Loucy (cell line): ENCODE results near the gene KLHDC4.

Experiments used
- H2AFZ ChIP-seq: fragments of 200-600 bp; sonication (generic); 2 replicates; pipeline ENCODE4 v1.6.0; 2016; ENCODE audit warnings: antibody characterized with exemption, mild to moderate bottlenecking, low read length, moderate library complexity
- H3F3A ChIP-seq: fragments of 200-600 bp; 2 replicates; pipeline ENCODE4 v1.6.0; 2016; ENCODE audit warnings: antibody characterized with exemption, low read depth, mild to moderate bottlenecking
- H3K27me3 ChIP-seq: fragments of 200-600 bp; sonication (generic); 2 replicates; pipeline ENCODE4 v1.6.1; 2014; ENCODE audit warnings: low read length, mild to moderate bottlenecking; ENCODE audit not compliant: insufficient read depth, poor library complexity, severe bottlenecking
- H3K36me3 ChIP-seq: fragments of 200-600 bp; sonication (generic); 2 replicates; pipeline ENCODE4 v1.6.1; 2016; ENCODE audit warnings: low read length; ENCODE audit not compliant: insufficient read depth
- H3K4me1 ChIP-seq: fragments of 200-600 bp; sonication (generic); 2 replicates; pipeline ENCODE4 v1.5.1; 2014; ENCODE audit warnings: low read length, mild to moderate bottlenecking; ENCODE audit not compliant: insufficient read depth, poor library complexity, severe bottlenecking
- H3K4me2 ChIP-seq: fragments of 200-600 bp; sonication (generic); 2 replicates; pipeline ENCODE4 v1.6.0; 2014; ENCODE audit warnings: antibody characterized with exemption, low read length, low read depth, mild to moderate bottlenecking; ENCODE audit not compliant: poor library complexity, severe bottlenecking
- H3K4me3 ChIP-seq: fragments of 200-600 bp; sonication (generic); 2 replicates; pipeline ENCODE4 v1.5.1; 2014; ENCODE audit warnings: low read length, mild to moderate bottlenecking, mixed read lengths; ENCODE audit not compliant: poor library complexity, severe bottlenecking
- H3K79me2 ChIP-seq: fragments of 200-600 bp; sonication (generic); 2 replicates; pipeline ENCODE4 v1.6.1; 2014; ENCODE audit warnings: low read length; ENCODE audit not compliant: insufficient read depth
- H3K9ac ChIP-seq: fragments of 200-600 bp; sonication (generic); 2 replicates; pipeline ENCODE4 v1.6.0; 2014; ENCODE audit warnings: mild to moderate bottlenecking, low read depth, low read length, moderate library complexity; ENCODE audit not compliant: poor library complexity, severe bottlenecking
- H3K9me2 ChIP-seq: fragments of 200-600 bp; sonication (generic); replicated peaks from 2 replicates; pipeline ENCODE4 v1.6.1; 2016; ENCODE audit warnings: low read depth, low read length, mixed read lengths
- H3K9me3 ChIP-seq: fragments of 200-600 bp; sonication (generic); 2 replicates; pipeline ENCODE4 v1.6.1; 2014; ENCODE audit warnings: mild to moderate bottlenecking, antibody characterized with exemption, low read length, low read depth; ENCODE audit not compliant: insufficient read depth
- H4K20me1 ChIP-seq: fragments of 200-600 bp; sonication (generic); 2 replicates; pipeline ENCODE4 v1.6.0; 2014; ENCODE audit warnings: antibody characterized with exemption, low read length, mild to moderate bottlenecking; ENCODE audit not compliant: insufficient read depth, poor library complexity, severe bottlenecking
- CTCF ChIP-seq: fragments of 200-600 bp; sonication (generic); conservative IDR thresholded peaks from 2 replicates; pipeline ENCODE4 v1.5.1; 2014; ENCODE audit warnings: mild to moderate bottlenecking, antibody characterized with exemption, low read length
- EZH2phosphoT487 ChIP-seq: fragments of 200-600 bp; IDR thresholded peaks from 2 replicates; pipeline ENCODE4 v1.6.1; 2018; ENCODE audit warnings: antibody characterized with exemption, mild to moderate bottlenecking, moderate library complexity, borderline replicate concordance

The KLHDC4 gene

DNA sequence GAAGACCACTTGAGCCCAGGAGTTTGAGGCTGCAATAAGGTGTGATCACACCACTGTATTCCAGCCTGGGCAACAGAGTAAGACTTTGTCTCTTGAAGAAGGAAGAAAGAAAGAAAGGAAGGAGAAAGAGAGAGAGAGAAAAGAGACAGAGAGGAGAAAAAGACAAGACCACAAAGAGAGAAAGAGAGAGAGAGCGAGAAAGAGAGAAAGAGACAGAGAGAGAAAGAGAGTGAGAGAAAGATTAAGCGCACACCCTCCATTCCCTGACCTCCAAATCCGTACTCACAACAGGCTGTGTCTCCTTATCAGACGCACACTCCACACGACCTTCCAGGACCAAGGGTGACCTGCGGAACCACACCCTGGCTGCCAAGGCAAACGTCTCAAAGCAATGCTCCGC lies 19.6 kb downstream of the KLHDC4 start:
- H3K79me2 ChIP-seq, result no peaks in the 10 kb centered on the region; the same call in 1 of the 2 replicates

GRCh38 chr16:87744750-87745514 lies 20.9 kb downstream of the KLHDC4 start:
- no peaks in the 10 kb centered on the region for H3K27me3 ChIP-seq
- H2AFZ ChIP-seq, result no peak overlapping the region
- no peaks in the 10 kb centered on the region for H4K20me1 ChIP-seq
- no peak overlapping the region for H3K9ac ChIP-seq
- no peak overlapping the region for H3K4me3 ChIP-seq
- no peaks in the 10 kb centered on the region for H3F3A ChIP-seq
- no peaks in the 10 kb centered on the region for H3K4me1 ChIP-seq
- no peaks in the 10 kb centered on the region for H3K9me3 ChIP-seq
- H3K4me2 ChIP-seq, result no peak overlapping the region
- peaks cover 24% of the 10 kb centered on the region; the same call in 1 of the 2 replicates for H3K36me3 ChIP-seq
- TF ChIP-seq EZH2phosphoT487 (no peak), CTCF (no peak)
- no peaks in the 10 kb centered on the region for H3K9me2 ChIP-seq
- H3K79me2 ChIP-seq, result no peaks in the 10 kb centered on the region; the same call in 1 of the 2 replicates

More for the DNA sequence above, 19.6 kb downstream of the KLHDC4 start:
- no peaks in the 10 kb centered on the region for H3K27me3 ChIP-seq
- H3K4me3 ChIP-seq, result no peak overlapping the region
- no peaks in the 10 kb centered on the region for H3F3A ChIP-seq
- no peaks in the 10 kb centered on the region for H3K9me2 ChIP-seq
- no peak overlapping the region for H3K9ac ChIP-seq
- TF ChIP-seq EZH2phosphoT487, result no peak
- no peak for TF ChIP-seq CTCF
- H2AFZ ChIP-seq, result no peak overlapping the region
- no peak overlapping the region for H3K4me2 ChIP-seq
- H4K20me1 ChIP-seq, result no peaks in the 10 kb centered on the region
- peaks cover 24% of the 10 kb centered on the region; the same call in 1 of the 2 replicates for H3K36me3 ChIP-seq
- H3K4me1 ChIP-seq, result no peaks in the 10 kb centered on the region
- no peaks in the 10 kb centered on the region for H3K9me3 ChIP-seq

- Histone ChIP-seq H3K27me3 (no peaks in the 10 kb centered on the region), H3K9me3 (no peaks in the 10 kb centered on the region), H3K79me2 (no peaks in the 10 kb centered on the region; the same call in 1 of the 2 replicates), H2AFZ (no peak overlapping the region), H3K9ac (no peak overlapping the region), H3K4me2 (no peak overlapping the region), H3K36me3 (peaks cover 16% of the 10 kb centered on the region; the same call in 1 of the 2 replicates), H3F3A (no peaks in the 10 kb centered on the region), H3K4me1 (no peaks in the 10 kb centered on the region), H3K4me3 (no peak overlapping the region), H3K9me2 (no peaks in the 10 kb centered on the region), H4K20me1 (no peaks in the 10 kb centered on the region)
- TF ChIP-seq EZH2phosphoT487, result no peak
- no peak for TF ChIP-seq CTCF
Measured at GRCh38 chr16:87742781-87743490, 22.9 kb downstream of the KLHDC4 start.
